Fibroblast of lung (primary cell): ENCODE measurements around the gene LSM11.

Experiments used
- EZH2 ChIP-seq: IDR thresholded peaks from 2 replicates; pipeline ENCODE4 v1.5.1; 2012; ENCODE audit warnings: low read length, control low read depth, mild to moderate bottlenecking; ENCODE audit errors: missing control alignments
- TF ChIP-seq, protein P1 (sequence below), 2 donors: IDR thresholded peaks in 1 of 2; conservative IDR thresholded peaks in 1 of 2; 1 replicate in 1 of 2; 2 replicates in 1 of 2; pipeline ENCODE4 v1.5.1; 2011 to 2012; ENCODE audit warnings: low read length in 2 of 2, control low read depth in 1 of 2, inconsistent platforms in 1 of 2, low read depth in 1 of 2, mild to moderate bottlenecking in 1 of 2

GRCh38 chr5:157710431-157710830 is 33.1 kb upstream of the LSM11 start:
- TF ChIP-seq, protein P1, sequence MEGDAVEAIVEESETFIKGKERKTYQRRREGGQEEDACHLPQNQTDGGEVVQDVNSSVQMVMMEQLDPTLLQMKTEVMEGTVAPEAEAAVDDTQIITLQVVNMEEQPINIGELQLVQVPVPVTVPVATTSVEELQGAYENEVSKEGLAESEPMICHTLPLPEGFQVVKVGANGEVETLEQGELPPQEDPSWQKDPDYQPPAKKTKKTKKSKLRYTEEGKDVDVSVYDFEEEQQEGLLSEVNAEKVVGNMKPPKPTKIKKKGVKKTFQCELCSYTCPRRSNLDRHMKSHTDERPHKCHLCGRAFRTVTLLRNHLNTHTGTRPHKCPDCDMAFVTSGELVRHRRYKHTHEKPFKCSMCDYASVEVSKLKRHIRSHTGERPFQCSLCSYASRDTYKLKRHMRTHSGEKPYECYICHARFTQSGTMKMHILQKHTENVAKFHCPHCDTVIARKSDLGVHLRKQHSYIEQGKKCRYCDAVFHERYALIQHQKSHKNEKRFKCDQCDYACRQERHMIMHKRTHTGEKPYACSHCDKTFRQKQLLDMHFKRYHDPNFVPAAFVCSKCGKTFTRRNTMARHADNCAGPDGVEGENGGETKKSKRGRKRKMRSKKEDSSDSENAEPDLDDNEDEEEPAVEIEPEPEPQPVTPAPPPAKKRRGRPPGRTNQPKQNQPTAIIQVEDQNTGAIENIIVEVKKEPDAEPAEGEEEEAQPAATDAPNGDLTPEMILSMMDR (conservative IDR thresholded peaks at IDR 0.05 in 1 of 2, IDR thresholded peaks at IDR 0.05 in 1 of 2; ENCODE audit: low read depth in 1 of 2, low read length in 2 of 2) = no peak
- TF ChIP-seq EZH2 = no peak
